GM23338 (cell line): Measurements from ENCODE around the gene GUCA1A. TPM values are rescaled to one million over a fixed set of nuclear protein-coding genes. Genes with fewer than 3 reads are reported as not detected.

Experiments used
- ATAC-seq: fragments of 200-7000 bp; cut with Tn5 transposase; 3 replicates; pipeline ENCODE4 v1.9.1; 2020
- DNase-seq: peaks from one replicate; pipeline ENCODE4 v3.0.0-alpha.2; 2015; ENCODE audit warnings: low spot score
- H2AFZ ChIP-seq: fragments of 200-600 bp; sonication (generic); 2 replicates; pipeline ENCODE4 v1.8.0; 2016; ENCODE audit warnings: antibody characterized with exemption, mild to moderate bottlenecking, moderate library complexity
- H3F3A ChIP-seq: fragments of 200-600 bp; sonication (generic); replicated peaks from 2 replicates; pipeline ENCODE4 v1.8.0; 2017; ENCODE audit warnings: antibody characterized with exemption, mixed run types, low read depth
- H3K27ac ChIP-seq: fragments of 200-600 bp; sonication (generic); 2 replicates; pipeline ENCODE4 v1.6.1; 2016; ENCODE audit warnings: low read depth
- H3K27me3 ChIP-seq: fragments of 200-600 bp; sonication (generic); 2 replicates; pipeline ENCODE4 v1.8.0; 2016; ENCODE audit warnings: mild to moderate bottlenecking, mixed run types, moderate library complexity; ENCODE audit not compliant: insufficient read depth
- H3K36me3 ChIP-seq: fragments of 200-600 bp; sonication (generic); 2 replicates; pipeline ENCODE4 v1.8.0; 2016; ENCODE audit warnings: mild to moderate bottlenecking; ENCODE audit not compliant: insufficient read depth
- H3K4me1 ChIP-seq: fragments of 200-600 bp; sonication (generic); 2 replicates; pipeline ENCODE4 v1.8.0; 2016; ENCODE audit warnings: mild to moderate bottlenecking, moderate library complexity; ENCODE audit not compliant: insufficient read depth
- H3K4me2 ChIP-seq: fragments of 200-600 bp; sonication (generic); 2 replicates; pipeline ENCODE4 v1.7.1; 2017; ENCODE audit warnings: mixed run types
- H3K4me3 ChIP-seq: fragments of 200-600 bp; sonication (generic); 2 replicates; pipeline ENCODE4 v1.6.1; 2016; ENCODE audit warnings: mixed run types
- H3K79me2 ChIP-seq: fragments of 200-600 bp; sonication (generic); replicated peaks from 2 replicates; pipeline ENCODE4 v1.8.0; 2017; ENCODE audit warnings: mild to moderate bottlenecking; ENCODE audit not compliant: insufficient read depth
- H3K9me2 ChIP-seq: fragments of 200-600 bp; sonication (generic); 2 replicates; pipeline ENCODE4 v1.8.0; 2017; ENCODE audit not compliant: insufficient read depth
- H4K20me1 ChIP-seq: fragments of 200-600 bp; sonication (generic); replicated peaks from 2 replicates; pipeline ENCODE4 v1.8.0; 2017; ENCODE audit warnings: mild to moderate bottlenecking; ENCODE audit not compliant: insufficient read depth
- H3K27ac Mint-ChIP-seq: 2 replicates; pipeline ENCODE4 v1.8.0; 2020; ENCODE audit warnings: inconsistent platforms, mild to moderate bottlenecking, moderate library complexity, mixed read lengths
- H3K27me3 Mint-ChIP-seq: 3 replicates; pipeline ENCODE4 v1.8.0; 2022; ENCODE audit warnings: low read depth, mild to moderate bottlenecking, moderate library complexity, mixed read lengths, inconsistent platforms; ENCODE audit not compliant: insufficient read depth, poor library complexity
- H3K36me3 Mint-ChIP-seq: 3 replicates; pipeline ENCODE4 v1.8.0; 2021; ENCODE audit warnings: low read depth, mild to moderate bottlenecking, inconsistent platforms, moderate library complexity, mixed read lengths
- H3K4me1 Mint-ChIP-seq: 3 replicates; pipeline ENCODE4 v1.8.0; 2020; ENCODE audit warnings: mild to moderate bottlenecking, inconsistent platforms, mixed read lengths
- H3K4me3 Mint-ChIP-seq: 3 replicates; pipeline ENCODE4 v1.8.0; 2021; ENCODE audit warnings: moderate library complexity, mild to moderate bottlenecking, inconsistent platforms, mixed read lengths
- H3K9me3 Mint-ChIP-seq: 3 replicates; pipeline ENCODE4 v1.8.0; 2020; ENCODE audit warnings: moderate library complexity, mild to moderate bottlenecking, inconsistent platforms, mixed read lengths
- CREB1 ChIP-seq: fragments of 250-450 bp; sonication (Bioruptor Pico); IDR thresholded peaks from 2 replicates; pipeline ENCODE4 v1.5.0; 2020; ENCODE audit warnings: low read depth, mild to moderate bottlenecking, moderate library complexity
- EZH2 ChIP-seq: fragments of 200-600 bp; sonication (generic); IDR thresholded peaks from one replicate; pipeline ENCODE4 v1.8.0; 2017; ENCODE audit warnings: antibody characterized with exemption, mild to moderate bottlenecking, low read depth; ENCODE audit not compliant: unreplicated experiment
- EZH2phosphoT487 ChIP-seq: fragments of 200-600 bp; sonication (generic); IDR thresholded peaks from one replicate; pipeline ENCODE4 v1.8.1; 2018; ENCODE audit warnings: antibody characterized with exemption; ENCODE audit not compliant: unreplicated experiment
- NANOG ChIP-seq: IDR thresholded peaks from 2 replicates; pipeline ENCODE4 v1.6.1; 2016; ENCODE audit warnings: antibody characterized with exemption, borderline replicate concordance
- STAT1 ChIP-seq: IDR thresholded peaks from one replicate; pipeline ENCODE4 v1.6.1; 2016; ENCODE audit warnings: antibody characterized with exemption; ENCODE audit not compliant: unreplicated experiment
- ZNF114 ChIP-seq: fragments of 250-450 bp; sonication (Bioruptor Pico); IDR thresholded peaks from 2 replicates; pipeline ENCODE4 v1.5.0; 2020; ENCODE audit warnings: mild to moderate bottlenecking, moderate library complexity
- polyA plus RNA-seq: library from polyadenylated mRNA; unstranded; fragments of >200 nt; fragmentation: Nextera tagmentation; extraction: Ambion mirVana; gene quantifications from 2 replicates; pipeline ENCODE4 v1.2.1, GENCODE V29; 2016
- total RNA-seq: library from RNA; depleted of rRNA; stranded (reverse); fragments of >200 nt; shearing (Covaris generic); gene quantifications from 2 replicates; pipeline ENCODE4 v1.2.3, GENCODE V29; 2014
- TF ChIP-seq, protein P1 (sequence below): fragments of 250-450 bp; sonication (Bioruptor Pico); IDR thresholded peaks from 2 replicates; pipeline ENCODE4 v1.5.0; 2020; ENCODE audit warnings: mild to moderate bottlenecking, moderate library complexity

The GUCA1A gene
- total and polyA plus RNA-seq, 2 experiments from 2014 or later = 5.2 to 10.6 TPM

DNA sequence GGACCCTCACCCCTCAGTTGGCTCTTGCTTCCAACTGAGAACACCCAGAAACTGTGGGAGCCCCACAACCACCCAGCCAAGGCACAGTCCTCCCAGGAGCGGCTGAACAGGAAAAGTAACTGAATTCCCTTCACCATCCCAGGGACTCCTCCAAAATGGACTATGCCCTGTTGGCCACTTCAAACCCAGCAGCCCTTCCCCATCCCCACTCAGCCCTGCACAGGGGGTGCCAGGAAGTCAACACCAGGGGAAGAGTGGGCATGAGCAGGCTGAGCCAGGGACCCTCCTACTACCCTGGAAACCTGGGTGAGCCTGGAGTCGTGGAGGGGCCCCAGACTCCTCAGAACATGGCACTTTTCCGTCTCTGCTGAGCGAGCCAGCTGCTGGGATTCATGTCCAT, 11.3 kb downstream of the GUCA1A start (continued):
- TF ChIP-seq, protein P1, sequence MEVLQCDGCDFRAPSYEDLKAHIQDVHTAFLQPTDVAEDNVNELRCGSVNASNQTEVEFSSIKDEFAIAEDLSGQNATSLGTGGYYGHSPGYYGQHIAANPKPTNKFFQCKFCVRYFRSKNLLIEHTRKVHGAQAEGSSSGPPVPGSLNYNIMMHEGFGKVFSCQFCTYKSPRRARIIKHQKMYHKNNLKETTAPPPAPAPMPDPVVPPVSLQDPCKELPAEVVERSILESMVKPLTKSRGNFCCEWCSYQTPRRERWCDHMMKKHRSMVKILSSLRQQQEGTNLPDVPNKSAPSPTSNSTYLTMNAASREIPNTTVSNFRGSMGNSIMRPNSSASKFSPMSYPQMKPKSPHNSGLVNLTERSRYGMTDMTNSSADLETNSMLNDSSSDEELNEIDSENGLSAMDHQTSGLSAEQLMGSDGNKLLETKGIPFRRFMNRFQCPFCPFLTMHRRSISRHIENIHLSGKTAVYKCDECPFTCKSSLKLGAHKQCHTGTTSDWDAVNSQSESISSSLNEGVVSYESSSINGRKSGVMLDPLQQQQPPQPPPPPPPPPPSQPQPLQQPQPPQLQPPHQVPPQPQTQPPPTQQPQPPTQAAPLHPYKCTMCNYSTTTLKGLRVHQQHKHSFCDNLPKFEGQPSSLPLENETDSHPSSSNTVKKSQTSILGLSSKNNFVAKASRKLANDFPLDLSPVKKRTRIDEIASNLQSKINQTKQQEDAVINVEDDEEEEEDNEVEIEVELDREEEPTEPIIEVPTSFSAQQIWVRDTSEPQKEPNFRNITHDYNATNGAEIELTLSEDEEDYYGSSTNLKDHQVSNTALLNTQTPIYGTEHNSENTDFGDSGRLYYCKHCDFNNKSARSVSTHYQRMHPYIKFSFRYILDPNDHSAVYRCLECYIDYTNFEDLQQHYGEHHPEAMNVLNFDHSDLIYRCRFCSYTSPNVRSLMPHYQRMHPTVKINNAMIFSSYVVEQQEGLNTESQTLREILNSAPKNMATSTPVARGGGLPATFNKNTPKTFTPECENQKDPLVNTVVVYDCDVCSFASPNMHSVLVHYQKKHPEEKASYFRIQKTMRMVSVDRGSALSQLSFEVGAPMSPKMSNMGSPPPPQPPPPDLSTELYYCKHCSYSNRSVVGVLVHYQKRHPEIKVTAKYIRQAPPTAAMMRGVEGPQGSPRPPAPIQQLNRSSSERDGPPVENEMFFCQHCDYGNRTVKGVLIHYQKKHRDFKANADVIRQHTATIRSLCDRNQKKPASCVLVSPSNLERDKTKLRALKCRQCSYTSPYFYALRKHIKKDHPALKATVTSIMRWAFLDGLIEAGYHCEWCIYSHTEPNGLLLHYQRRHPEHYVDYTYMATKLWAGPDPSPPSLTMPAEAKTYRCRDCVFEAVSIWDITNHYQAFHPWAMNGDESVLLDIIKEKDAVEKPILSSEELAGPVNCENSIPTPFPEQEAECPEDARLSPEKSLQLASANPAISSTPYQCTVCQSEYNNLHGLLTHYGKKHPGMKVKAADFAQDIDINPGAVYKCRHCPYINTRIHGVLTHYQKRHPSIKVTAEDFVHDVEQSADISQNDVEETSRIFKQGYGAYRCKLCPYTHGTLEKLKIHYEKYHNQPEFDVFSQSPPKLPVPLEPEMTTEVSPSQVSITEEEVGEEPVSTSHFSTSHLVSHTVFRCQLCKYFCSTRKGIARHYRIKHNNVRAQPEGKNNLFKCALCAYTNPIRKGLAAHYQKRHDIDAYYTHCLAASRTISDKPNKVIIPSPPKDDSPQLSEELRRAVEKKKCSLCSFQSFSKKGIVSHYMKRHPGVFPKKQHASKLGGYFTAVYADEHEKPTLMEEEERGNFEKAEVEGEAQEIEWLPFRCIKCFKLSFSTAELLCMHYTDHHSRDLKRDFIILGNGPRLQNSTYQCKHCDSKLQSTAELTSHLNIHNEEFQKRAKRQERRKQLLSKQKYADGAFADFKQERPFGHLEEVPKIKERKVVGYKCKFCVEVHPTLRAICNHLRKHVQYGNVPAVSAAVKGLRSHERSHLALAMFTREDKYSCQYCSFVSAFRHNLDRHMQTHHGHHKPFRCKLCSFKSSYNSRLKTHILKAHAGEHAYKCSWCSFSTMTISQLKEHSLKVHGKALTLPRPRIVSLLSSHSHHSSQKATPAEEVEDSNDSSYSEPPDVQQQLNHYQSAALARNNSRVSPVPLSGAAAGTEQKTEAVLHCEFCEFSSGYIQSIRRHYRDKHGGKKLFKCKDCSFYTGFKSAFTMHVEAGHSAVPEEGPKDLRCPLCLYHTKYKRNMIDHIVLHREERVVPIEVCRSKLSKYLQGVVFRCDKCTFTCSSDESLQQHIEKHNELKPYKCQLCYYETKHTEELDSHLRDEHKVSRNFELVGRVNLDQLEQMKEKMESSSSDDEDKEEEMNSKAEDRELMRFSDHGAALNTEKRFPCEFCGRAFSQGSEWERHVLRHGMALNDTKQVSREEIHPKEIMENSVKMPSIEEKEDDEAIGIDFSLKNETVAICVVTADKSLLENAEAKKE (CRISPR knock-in tag) = no peak
- TF ChIP-seq ZNF114 (CRISPR knock-in tag) (no peak), NANOG (no peak), STAT1 (no peak), CREB1 (CRISPR knock-in tag) (no peak), EZH2 (no peak), EZH2phosphoT487 (no peak)

DNA sequence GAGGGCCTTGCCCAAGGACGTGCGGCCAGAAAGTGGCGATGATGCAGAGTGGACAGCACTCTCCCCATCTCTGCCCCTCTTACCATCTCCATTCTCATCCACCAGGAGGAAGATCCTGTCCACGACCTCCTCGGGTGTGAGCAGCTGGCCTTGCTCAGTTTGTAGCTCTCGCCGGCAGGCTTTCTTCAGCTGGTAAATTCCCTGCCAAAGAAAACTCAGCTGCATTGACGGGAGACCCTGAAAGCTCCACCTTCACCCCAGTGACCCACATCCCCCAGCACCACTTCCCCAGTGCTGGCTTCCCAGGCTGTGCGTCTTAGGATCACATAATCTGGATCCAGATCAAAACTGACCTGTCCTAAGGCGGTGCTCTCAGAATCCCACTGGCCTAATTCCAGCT, 12.4 kb downstream of the GUCA1A start:
- H3K27ac ChIP-seq = no peak overlapping the region
- ATAC-seq (peak; percentile 41; the same call in 2 of the 3 replicates), DNase-seq (no peak)
- no peaks in the 10 kb centered on the region for H3K9me2 ChIP-seq
- no peaks in the 10 kb centered on the region; the same call in 1 of the 2 replicates for H3F3A ChIP-seq
- no peaks in the 10 kb centered on the region for H3K79me2 ChIP-seq
- Mint-ChIP-seq H3K4me1 (peaks cover 24% of the 10 kb centered on the region), H3K27ac (no peak overlapping the region), H3K27me3 (peaks cover 5% of the 10 kb centered on the region), H3K4me3 (no peak overlapping the region), H3K36me3 (no peaks in the 10 kb centered on the region), H3K9me3 (no peaks in the 10 kb centered on the region)
- H3K4me2 ChIP-seq = no peak overlapping the region
- no peaks in the 10 kb centered on the region for H4K20me1 ChIP-seq
- H3K4me1 ChIP-seq = peaks cover 4% of the 10 kb centered on the region
- no peaks in the 10 kb centered on the region for H3K27me3 ChIP-seq
- H2AFZ ChIP-seq = 0 out of 2 replicates have a peak overlapping the region, but pooled peaks have one; percentile 14
- no peaks in the 10 kb centered on the region for H3K36me3 ChIP-seq
- no peak overlapping the region for H3K4me3 ChIP-seq
- TF ChIP-seq, protein P1 (CRISPR knock-in tag) = no peak
